ENCODE measurements around the gene INTS12.
"Not testable (repeated sequence)": the region's sequence is repeated elsewhere in the genome, so short reads cannot be mapped to it uniquely, and the experiment has no call there.

Gene INTS12

GRCh38 chr4:105741548-105741947 lies 33.1 kb upstream of the INTS12 start:
- peak; percentile 77; the same call in 2 of the 3 replicates for ATAC-seq
- TF ChIP-seq ZFP30 (CRISPR knock-in tag; IDR thresholded peaks at IDR 0.05) (0 out of 2 replicates have a peak, but pooled peaks have one; percentile 7), ZNF8 (CRISPR knock-in tag; IDR thresholded peaks at IDR 0.05) (no peak), TCF4 (CRISPR knock-in tag; IDR thresholded peaks at IDR 0.05; ENCODE audit: borderline replicate concordance) (0 out of 2 replicates have a peak, but pooled peaks have one; percentile 12), CREB5 (CRISPR knock-in tag; IDR thresholded peaks at IDR 0.05; ENCODE audit: low read depth) (no peak), CSDC2 (CRISPR knock-in tag; IDR thresholded peaks at IDR 0.05) (no peak), TSHZ2 (CRISPR knock-in tag; IDR thresholded peaks at IDR 0.05) (no peak), SNAI2 (CRISPR knock-in tag; IDR thresholded peaks at IDR 0.05) (no peak), POU6F1 (CRISPR knock-in tag; IDR thresholded peaks at IDR 0.05; ENCODE audit: borderline replicate concordance, low read depth) (no peak), OSR1 (CRISPR knock-in tag; IDR thresholded peaks at IDR 0.05) (no peak), ZNF565 (CRISPR knock-in tag; conservative IDR thresholded peaks at IDR 0.05; ENCODE audit: low read depth) (no peak), CSRNP3 (CRISPR knock-in tag; IDR thresholded peaks at IDR 0.05) (no peak), PPARA (CRISPR knock-in tag; IDR thresholded peaks at IDR 0.05; ENCODE audit: borderline replicate concordance) (no peak), RARB (CRISPR knock-in tag; IDR thresholded peaks at IDR 0.05) (no peak), ARNTL (CRISPR knock-in tag; IDR thresholded peaks at IDR 0.05; ENCODE audit: borderline replicate concordance, low read depth) (no peak), GLIS3 (CRISPR knock-in tag; IDR thresholded peaks at IDR 0.05) (no peak), PATZ1 (CRISPR knock-in tag; IDR thresholded peaks at IDR 0.05; ENCODE audit: borderline replicate concordance) (no peak), ISL1 (CRISPR knock-in tag; IDR thresholded peaks at IDR 0.05) (peak; percentile 50; the same call in 1 of the 2 replicates), ZC3H10 (CRISPR knock-in tag; IDR thresholded peaks at IDR 0.05) (no peak), ESRRG (CRISPR knock-in tag; IDR thresholded peaks at IDR 0.05) (no peak), BACH2 (CRISPR knock-in tag; IDR thresholded peaks at IDR 0.05; ENCODE audit: borderline replicate concordance) (no peak)

- ATAC-seq, result not testable (repeated sequence)
Observed at GRCh38 chr4:105735217-105735616, 26.7 kb upstream of the INTS12 start.

GRCh38 chr4:105729895-105730294 lies 21.4 kb upstream of the INTS12 start:
- ATAC-seq, result not testable (repeated sequence)

GRCh38 chr4:105725623-105726022 lies 17.1 kb upstream of the INTS12 start:
- TF ChIP-seq CSDC2 (CRISPR knock-in tag; IDR thresholded peaks at IDR 0.05) (no peak), ARNTL (CRISPR knock-in tag; IDR thresholded peaks at IDR 0.05; ENCODE audit: borderline replicate concordance, low read depth) (no peak), ESRRG (CRISPR knock-in tag; IDR thresholded peaks at IDR 0.05) (no peak), OSR1 (CRISPR knock-in tag; IDR thresholded peaks at IDR 0.05) (no peak), ZFP30 (CRISPR knock-in tag; IDR thresholded peaks at IDR 0.05) (no peak), PPARA (CRISPR knock-in tag; IDR thresholded peaks at IDR 0.05; ENCODE audit: borderline replicate concordance) (no peak), TOX (CRISPR knock-in tag; IDR thresholded peaks at IDR 0.05; ENCODE audit: borderline replicate concordance) (no peak), PATZ1 (CRISPR knock-in tag; IDR thresholded peaks at IDR 0.05; ENCODE audit: borderline replicate concordance) (no peak), ZNF70 (CRISPR knock-in tag; IDR thresholded peaks at IDR 0.05) (no peak), RARB (CRISPR knock-in tag; IDR thresholded peaks at IDR 0.05) (no peak), ZC3H10 (CRISPR knock-in tag; IDR thresholded peaks at IDR 0.05) (no peak), TCF4 (CRISPR knock-in tag; IDR thresholded peaks at IDR 0.05; ENCODE audit: borderline replicate concordance) (no peak), GLIS3 (CRISPR knock-in tag; IDR thresholded peaks at IDR 0.05) (no peak)
- ATAC-seq, result no peak

Data from SK-N-SH treated with all-trans-retinoic acid at 6 μM for 48 hours (cell line).